Measurements from ENCODE around the gene CBFA2T2.
A peak's percentile ranks its signal among the peaks of the same experiment; 100 is the strongest.
"Not testable (repeated sequence)": the region's sequence is repeated elsewhere in the genome, so short reads cannot be mapped to it uniquely, and the experiment has no call there.

The CBFA2T2 gene

DNA sequence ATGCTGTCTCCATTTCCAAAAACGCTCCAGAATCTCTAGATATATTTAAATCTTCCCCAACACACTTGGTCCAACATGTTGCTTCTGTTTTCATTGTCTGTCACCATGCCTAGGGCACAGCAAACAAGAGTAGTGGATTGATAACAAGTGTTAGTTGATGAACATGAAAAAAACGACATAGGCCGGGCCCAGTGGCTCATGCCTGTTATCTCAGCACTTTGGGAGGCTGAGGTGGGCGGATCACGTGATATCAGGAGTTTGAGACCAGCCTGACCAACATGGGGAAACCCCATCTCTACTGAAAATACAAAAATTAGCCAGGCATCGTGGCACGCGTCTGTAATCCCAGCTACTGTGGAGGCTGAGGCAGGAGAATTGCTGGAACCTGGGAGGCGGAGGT, 102.0 kb downstream of the CBFA2T2 start:
- not testable (repeated sequence) for H3K27me3 ChIP-seq (replicated peaks; ENCODE audit: control insufficient read depth, insufficient read depth, low read length, poor library complexity, severe bottlenecking); H3K4me3 ChIP-seq (ENCODE audit: insufficient read depth, low read depth, low read length, poor library complexity, severe bottlenecking); H3K9me3 ChIP-seq (ENCODE audit: control insufficient read depth, low read length); H3K4me1 ChIP-seq (ENCODE audit: control insufficient read depth, insufficient read depth, low read length, poor library complexity, severe bottlenecking); H3K36me3 ChIP-seq (ENCODE audit: control insufficient read depth, insufficient read depth, low read length); H3K27ac ChIP-seq (ENCODE audit: insufficient read depth, low read length, poor library complexity, severe bottlenecking)
- DNase-seq, result peak; percentile 4 to 25 (median 12)

DNA sequence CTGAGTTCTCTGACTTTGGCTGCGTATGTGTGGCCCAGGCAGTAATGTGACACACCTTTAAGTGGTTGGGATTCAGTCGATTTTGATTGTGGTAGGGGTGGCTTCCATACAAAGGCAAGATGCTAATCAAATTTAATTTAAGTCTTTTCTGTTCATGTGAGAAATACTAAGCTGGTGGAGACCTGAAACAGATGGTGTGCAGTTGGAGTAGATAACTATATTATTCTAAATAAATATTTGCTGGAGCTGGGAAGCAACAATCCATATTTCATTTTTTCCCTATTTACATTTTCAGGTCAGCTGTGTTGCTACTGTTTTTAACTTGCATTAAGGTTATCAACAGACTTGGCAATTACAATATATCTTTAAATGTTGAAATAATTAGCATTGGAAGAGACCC, 104.8 kb downstream of the CBFA2T2 start:
- no peaks in the 10 kb centered on the region for H3K27me3 ChIP-seq (replicated peaks; ENCODE audit: control insufficient read depth, insufficient read depth, low read length, poor library complexity, severe bottlenecking)
- DNase-seq, result no peak
- no peaks in the 10 kb centered on the region for H3K4me1 ChIP-seq (ENCODE audit: control insufficient read depth, insufficient read depth, low read length, poor library complexity, severe bottlenecking)
- no peak overlapping the region for H3K4me3 ChIP-seq (ENCODE audit: insufficient read depth, low read depth, low read length, poor library complexity, severe bottlenecking)
- H3K36me3 ChIP-seq (ENCODE audit: control insufficient read depth, insufficient read depth, low read length), result no peaks in the 10 kb centered on the region
- H3K27ac ChIP-seq (ENCODE audit: insufficient read depth, low read length, poor library complexity, severe bottlenecking), result no peak overlapping the region
- H3K9me3 ChIP-seq (ENCODE audit: control insufficient read depth, low read length), result no peaks in the 10 kb centered on the region

DNA sequence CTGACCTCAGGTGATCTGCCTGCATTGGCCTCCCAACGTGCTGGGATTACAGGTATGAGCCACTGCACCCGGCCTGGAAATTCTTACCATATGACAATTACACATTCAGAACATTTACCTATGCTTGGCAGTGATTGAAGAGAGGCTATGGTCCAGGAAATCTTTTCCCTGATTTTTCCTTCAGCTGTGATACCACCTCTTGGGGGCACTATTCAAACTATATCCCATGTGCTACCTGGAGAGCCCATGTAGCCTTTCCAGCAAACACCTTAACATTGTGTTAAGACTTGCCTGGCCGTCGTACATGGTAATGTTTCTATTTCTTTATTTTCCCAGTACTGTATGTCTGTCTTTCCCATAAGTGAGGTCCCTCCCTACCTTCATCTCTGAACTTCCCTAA, 110.5 kb downstream of the CBFA2T2 start:
- no peak overlapping the region for H3K4me3 ChIP-seq (ENCODE audit: insufficient read depth, low read depth, low read length, poor library complexity, severe bottlenecking)
- H3K9me3 ChIP-seq (ENCODE audit: control insufficient read depth, low read length), result no peaks in the 10 kb centered on the region
- no peak for DNase-seq
- no peaks in the 10 kb centered on the region for H3K27me3 ChIP-seq (replicated peaks; ENCODE audit: control insufficient read depth, insufficient read depth, low read length, poor library complexity, severe bottlenecking)
- no peaks in the 10 kb centered on the region for H3K36me3 ChIP-seq (ENCODE audit: control insufficient read depth, insufficient read depth, low read length)
- no peaks in the 10 kb centered on the region for H3K4me1 ChIP-seq (ENCODE audit: control insufficient read depth, insufficient read depth, low read length, poor library complexity, severe bottlenecking)
- no peak overlapping the region for H3K27ac ChIP-seq (ENCODE audit: insufficient read depth, low read length, poor library complexity, severe bottlenecking)

DNA sequence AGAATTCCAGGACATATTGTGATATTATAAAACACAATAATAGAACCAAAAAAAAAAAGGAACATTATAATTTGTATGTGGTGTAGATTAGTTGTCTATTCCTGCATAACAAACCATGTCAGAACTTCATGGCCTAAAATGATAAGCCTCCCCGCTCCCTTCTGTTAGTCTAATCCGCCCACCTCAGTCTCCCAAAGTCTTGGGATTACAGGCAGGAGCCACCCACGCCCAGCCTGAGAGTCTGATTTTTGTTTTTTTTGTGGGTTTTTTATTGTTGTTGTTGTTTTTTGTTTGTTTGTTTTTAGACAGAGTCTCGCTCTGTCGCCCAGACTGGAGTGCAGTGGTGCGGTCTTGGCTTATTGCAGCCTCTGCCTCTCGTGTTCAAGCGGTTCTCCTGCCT, 111.1 kb downstream of the CBFA2T2 start:
- Histone ChIP-seq H3K4me1 (ENCODE audit: control insufficient read depth, insufficient read depth, low read length, poor library complexity, severe bottlenecking) (no peaks in the 10 kb centered on the region), H3K27me3 (replicated peaks; ENCODE audit: control insufficient read depth, insufficient read depth, low read length, poor library complexity, severe bottlenecking) (no peaks in the 10 kb centered on the region), H3K4me3 (ENCODE audit: insufficient read depth, low read depth, low read length, poor library complexity, severe bottlenecking) (no peak overlapping the region), H3K9me3 (ENCODE audit: control insufficient read depth, low read length) (no peaks in the 10 kb centered on the region), H3K36me3 (ENCODE audit: control insufficient read depth, insufficient read depth, low read length) (no peaks in the 10 kb centered on the region), H3K27ac (ENCODE audit: insufficient read depth, low read length, poor library complexity, severe bottlenecking) (no peak overlapping the region)
- DNase-seq, result no peak

DNA sequence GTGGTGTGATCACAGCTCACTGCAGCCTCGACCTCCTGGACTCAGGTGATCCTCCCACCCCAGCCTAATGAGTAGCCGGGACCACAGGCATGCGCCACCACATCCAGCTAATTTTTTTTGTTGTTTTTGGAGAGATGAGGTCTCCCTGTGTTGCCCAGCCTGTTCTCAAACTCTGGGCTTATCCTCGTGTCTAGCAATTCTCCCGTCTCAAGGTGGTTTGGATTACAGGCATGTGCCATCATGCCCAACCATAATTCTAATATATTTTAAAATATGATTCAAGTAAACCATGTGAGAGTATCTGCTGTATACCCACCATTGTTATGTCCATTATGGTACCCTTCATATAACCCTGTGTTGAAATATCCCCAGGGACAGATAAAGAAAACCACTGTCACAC, 112.0 kb downstream of the CBFA2T2 start:
- DNase-seq, result no peak
- H3K4me3 ChIP-seq (ENCODE audit: insufficient read depth, low read depth, low read length, poor library complexity, severe bottlenecking), result no peak overlapping the region
- H3K27me3 ChIP-seq (replicated peaks; ENCODE audit: control insufficient read depth, insufficient read depth, low read length, poor library complexity, severe bottlenecking), result no peaks in the 10 kb centered on the region
- H3K27ac ChIP-seq (ENCODE audit: insufficient read depth, low read length, poor library complexity, severe bottlenecking), result no peak overlapping the region
- no peaks in the 10 kb centered on the region for H3K9me3 ChIP-seq (ENCODE audit: control insufficient read depth, low read length)
- H3K36me3 ChIP-seq (ENCODE audit: control insufficient read depth, insufficient read depth, low read length), result no peaks in the 10 kb centered on the region
- H3K4me1 ChIP-seq (ENCODE audit: control insufficient read depth, insufficient read depth, low read length, poor library complexity, severe bottlenecking), result no peaks in the 10 kb centered on the region

DNA sequence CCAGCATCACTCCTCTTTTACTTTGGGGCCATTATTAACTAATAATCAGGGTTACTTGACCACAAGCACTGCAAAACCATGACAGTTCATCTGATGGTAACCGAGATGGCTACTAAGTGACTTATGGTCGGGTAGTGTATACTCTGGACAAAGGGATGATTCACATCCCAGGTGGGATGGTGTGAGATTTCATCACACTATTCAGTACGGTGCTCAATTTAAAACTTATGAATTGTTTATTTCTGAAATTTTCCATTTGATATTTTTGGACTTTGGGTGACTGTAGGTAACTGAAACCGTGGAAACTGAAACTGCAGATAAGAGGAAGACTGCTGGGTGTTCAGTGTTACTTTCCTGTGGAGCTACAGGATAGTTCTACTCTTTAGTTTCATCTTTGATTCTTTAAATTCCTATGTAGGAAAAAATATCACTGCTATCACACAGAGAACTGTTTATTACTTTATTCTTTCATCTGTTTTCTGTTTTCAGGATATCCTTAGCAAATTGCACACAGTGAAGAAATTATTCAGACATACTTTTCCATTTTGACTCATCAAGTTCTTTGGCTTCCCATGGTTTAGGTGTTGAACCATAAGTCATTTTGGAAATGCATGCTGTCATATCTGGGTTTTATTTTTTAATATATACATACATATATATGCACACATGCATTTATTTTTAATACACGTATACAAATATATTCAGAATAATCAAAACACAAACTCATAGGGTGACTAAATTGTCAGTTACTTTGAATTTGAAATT, 113.1 kb downstream of the CBFA2T2 start:
- no peaks in the 10 kb centered on the region for H3K9me3 ChIP-seq (ENCODE audit: control insufficient read depth, low read length)
- no peak for DNase-seq
- H3K4me3 ChIP-seq (ENCODE audit: insufficient read depth, low read depth, low read length, poor library complexity, severe bottlenecking), result no peak overlapping the region
- H3K27me3 ChIP-seq (replicated peaks; ENCODE audit: control insufficient read depth, insufficient read depth, low read length, poor library complexity, severe bottlenecking), result no peaks in the 10 kb centered on the region
- no peaks in the 10 kb centered on the region for H3K4me1 ChIP-seq (ENCODE audit: control insufficient read depth, insufficient read depth, low read length, poor library complexity, severe bottlenecking)
- no peak overlapping the region for H3K27ac ChIP-seq (ENCODE audit: insufficient read depth, low read length, poor library complexity, severe bottlenecking)
- peaks cover 10% of the 10 kb centered on the region for H3K36me3 ChIP-seq (ENCODE audit: control insufficient read depth, insufficient read depth, low read length)

DNA sequence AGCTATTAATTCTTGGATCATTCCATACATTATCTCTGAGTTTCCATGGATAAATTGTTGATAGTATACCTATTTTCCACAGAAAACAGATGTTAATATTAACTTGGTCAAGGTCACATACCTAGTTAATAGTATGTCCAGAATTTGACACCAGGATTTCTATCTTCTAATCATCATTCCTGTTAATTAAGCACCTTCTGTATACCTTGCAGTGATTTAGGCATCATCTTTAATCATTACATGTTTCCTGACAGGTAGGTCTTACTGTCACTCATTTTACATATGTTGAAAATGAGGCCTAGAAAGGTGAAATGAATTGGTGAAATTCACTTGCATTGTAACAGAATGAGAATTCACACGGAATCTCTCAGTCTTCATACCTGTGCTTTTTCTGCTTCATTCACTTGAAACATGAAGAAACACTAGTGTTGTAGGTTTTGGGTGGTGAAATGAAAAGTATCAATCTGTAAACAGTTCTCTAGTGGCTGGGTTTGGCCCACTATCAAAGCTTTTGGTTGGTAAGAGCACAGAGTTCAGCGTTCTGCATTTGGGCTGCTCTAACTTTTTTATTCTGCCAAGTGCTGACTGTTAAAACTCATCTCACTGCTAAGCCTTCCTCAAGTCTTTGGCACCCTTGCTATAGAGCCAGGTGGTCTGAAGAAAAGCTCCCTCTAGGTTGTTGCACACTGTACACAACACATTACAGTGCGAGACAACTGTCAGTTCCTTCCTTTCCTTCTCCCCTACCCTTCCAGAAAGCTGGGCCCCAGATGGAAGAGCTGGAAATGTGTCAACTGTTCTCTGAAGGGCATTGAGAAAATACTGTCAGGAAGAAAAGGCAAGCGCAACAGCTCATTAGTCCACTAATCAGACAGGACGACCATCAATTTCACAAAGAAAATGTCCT, 114.4 kb downstream of the CBFA2T2 start:
- H3K27me3 ChIP-seq (replicated peaks; ENCODE audit: control insufficient read depth, insufficient read depth, low read length, poor library complexity, severe bottlenecking), result no peaks in the 10 kb centered on the region
- no peak for DNase-seq
- H3K36me3 ChIP-seq (ENCODE audit: control insufficient read depth, insufficient read depth, low read length), result peaks cover 16% of the 10 kb centered on the region
- no peak overlapping the region for H3K4me3 ChIP-seq (ENCODE audit: insufficient read depth, low read depth, low read length, poor library complexity, severe bottlenecking)
- no peaks in the 10 kb centered on the region for H3K9me3 ChIP-seq (ENCODE audit: control insufficient read depth, low read length)
- no peaks in the 10 kb centered on the region for H3K4me1 ChIP-seq (ENCODE audit: control insufficient read depth, insufficient read depth, low read length, poor library complexity, severe bottlenecking)
- H3K27ac ChIP-seq (ENCODE audit: insufficient read depth, low read length, poor library complexity, severe bottlenecking), result no peak overlapping the region

DNA sequence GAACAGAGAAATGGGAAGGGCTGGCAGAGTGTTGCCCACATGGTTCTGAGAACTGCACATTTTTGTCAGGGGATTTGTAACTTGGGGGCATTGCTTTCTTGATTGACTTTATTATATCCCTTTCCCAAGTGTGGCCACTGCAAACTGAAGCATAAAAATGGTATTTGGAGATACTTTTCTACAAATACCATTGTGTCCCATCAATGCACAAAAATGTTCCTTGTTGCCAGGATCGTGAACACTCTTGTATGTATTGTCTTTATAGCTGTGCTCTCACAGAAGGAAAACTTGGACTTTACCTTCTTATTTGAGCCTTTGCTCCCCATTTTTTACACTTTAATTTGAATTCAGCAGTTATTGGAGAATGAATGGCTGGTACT, 115.1 kb downstream of the CBFA2T2 start:
- Histone ChIP-seq H3K27ac (ENCODE audit: insufficient read depth, low read length, poor library complexity, severe bottlenecking) (no peak overlapping the region), H3K4me1 (ENCODE audit: control insufficient read depth, insufficient read depth, low read length, poor library complexity, severe bottlenecking) (no peaks in the 10 kb centered on the region), H3K4me3 (ENCODE audit: insufficient read depth, low read depth, low read length, poor library complexity, severe bottlenecking) (no peak overlapping the region), H3K27me3 (replicated peaks; ENCODE audit: control insufficient read depth, insufficient read depth, low read length, poor library complexity, severe bottlenecking) (no peaks in the 10 kb centered on the region), H3K9me3 (ENCODE audit: control insufficient read depth, low read length) (no peaks in the 10 kb centered on the region), H3K36me3 (ENCODE audit: control insufficient read depth, insufficient read depth, low read length) (peaks cover 16% of the 10 kb centered on the region)
- DNase-seq, result no peak

DNA sequence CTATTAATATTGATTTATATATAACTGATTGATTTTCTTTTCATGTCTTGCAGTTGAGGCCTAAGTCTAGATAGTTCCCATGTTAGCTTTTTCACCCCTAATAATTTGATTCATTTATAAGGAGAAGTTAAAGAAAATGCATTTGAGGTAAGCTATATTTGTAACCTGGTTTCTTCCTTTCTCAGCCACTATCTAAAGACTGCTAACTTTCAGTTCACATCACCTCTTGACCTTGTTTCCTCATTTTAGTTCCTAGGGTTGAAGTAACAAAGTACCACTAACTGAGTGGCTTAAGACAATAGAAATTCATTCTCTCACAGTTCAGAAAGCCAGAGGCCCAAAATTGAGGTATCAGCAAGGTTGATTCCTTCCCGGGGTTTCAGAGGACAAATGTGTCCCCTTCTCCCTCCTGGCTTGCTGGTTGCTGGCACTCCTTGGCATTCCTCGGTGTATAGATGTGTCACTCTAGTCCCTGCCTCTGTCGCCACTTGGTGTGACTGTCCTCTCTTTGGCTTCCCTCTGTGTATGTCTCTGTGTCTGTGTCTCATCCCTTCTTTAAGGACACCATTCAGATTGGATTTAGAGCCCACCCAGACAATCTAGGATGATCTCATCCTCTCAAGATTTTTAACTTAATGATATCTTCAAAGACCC, 116.3 kb downstream of the CBFA2T2 start:
- Histone ChIP-seq H3K36me3 (ENCODE audit: control insufficient read depth, insufficient read depth, low read length) (peaks cover 26% of the 10 kb centered on the region), H3K4me1 (ENCODE audit: control insufficient read depth, insufficient read depth, low read length, poor library complexity, severe bottlenecking) (no peaks in the 10 kb centered on the region), H3K4me3 (ENCODE audit: insufficient read depth, low read depth, low read length, poor library complexity, severe bottlenecking) (no peak overlapping the region), H3K27ac (ENCODE audit: insufficient read depth, low read length, poor library complexity, severe bottlenecking) (no peak overlapping the region), H3K9me3 (ENCODE audit: control insufficient read depth, low read length) (no peaks in the 10 kb centered on the region), H3K27me3 (replicated peaks; ENCODE audit: control insufficient read depth, insufficient read depth, low read length, poor library complexity, severe bottlenecking) (no peaks in the 10 kb centered on the region)
- DNase-seq, result no peak

DNA sequence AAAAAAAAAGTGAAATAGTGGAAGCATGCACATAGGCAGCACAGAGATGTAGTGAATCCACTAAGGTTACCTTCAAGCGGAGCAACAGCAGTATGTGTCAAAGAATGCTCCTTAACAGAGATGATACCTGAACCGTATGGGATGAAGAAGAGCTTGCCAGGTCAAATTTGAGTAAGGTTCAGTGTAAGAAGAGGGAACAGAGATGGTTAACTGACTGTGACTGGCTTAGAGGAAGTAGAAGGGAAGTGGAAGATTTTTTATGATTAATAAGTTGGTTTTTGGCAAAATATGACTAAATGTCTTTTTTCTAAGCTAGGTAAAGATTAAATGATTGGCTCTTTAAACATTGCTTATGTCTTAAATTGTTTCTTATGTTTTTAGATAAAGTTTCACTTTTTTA, 119.6 kb downstream of the CBFA2T2 start:
- peaks cover 39% of the 10 kb centered on the region for H3K36me3 ChIP-seq (ENCODE audit: control insufficient read depth, insufficient read depth, low read length)
- no peaks in the 10 kb centered on the region for H3K27me3 ChIP-seq (replicated peaks; ENCODE audit: control insufficient read depth, insufficient read depth, low read length, poor library complexity, severe bottlenecking)
- H3K4me3 ChIP-seq (ENCODE audit: insufficient read depth, low read depth, low read length, poor library complexity, severe bottlenecking), result no peak overlapping the region
- H3K4me1 ChIP-seq (ENCODE audit: control insufficient read depth, insufficient read depth, low read length, poor library complexity, severe bottlenecking), result no peaks in the 10 kb centered on the region
- H3K9me3 ChIP-seq (ENCODE audit: control insufficient read depth, low read length), result no peaks in the 10 kb centered on the region
- no peak for DNase-seq
- H3K27ac ChIP-seq (ENCODE audit: insufficient read depth, low read length, poor library complexity, severe bottlenecking), result no peak overlapping the region

Measured in effector memory CD4-positive, alpha-beta T cell (primary cell).